ENCODE results near the gene KATNB1.

Gene KATNB1

DNA sequence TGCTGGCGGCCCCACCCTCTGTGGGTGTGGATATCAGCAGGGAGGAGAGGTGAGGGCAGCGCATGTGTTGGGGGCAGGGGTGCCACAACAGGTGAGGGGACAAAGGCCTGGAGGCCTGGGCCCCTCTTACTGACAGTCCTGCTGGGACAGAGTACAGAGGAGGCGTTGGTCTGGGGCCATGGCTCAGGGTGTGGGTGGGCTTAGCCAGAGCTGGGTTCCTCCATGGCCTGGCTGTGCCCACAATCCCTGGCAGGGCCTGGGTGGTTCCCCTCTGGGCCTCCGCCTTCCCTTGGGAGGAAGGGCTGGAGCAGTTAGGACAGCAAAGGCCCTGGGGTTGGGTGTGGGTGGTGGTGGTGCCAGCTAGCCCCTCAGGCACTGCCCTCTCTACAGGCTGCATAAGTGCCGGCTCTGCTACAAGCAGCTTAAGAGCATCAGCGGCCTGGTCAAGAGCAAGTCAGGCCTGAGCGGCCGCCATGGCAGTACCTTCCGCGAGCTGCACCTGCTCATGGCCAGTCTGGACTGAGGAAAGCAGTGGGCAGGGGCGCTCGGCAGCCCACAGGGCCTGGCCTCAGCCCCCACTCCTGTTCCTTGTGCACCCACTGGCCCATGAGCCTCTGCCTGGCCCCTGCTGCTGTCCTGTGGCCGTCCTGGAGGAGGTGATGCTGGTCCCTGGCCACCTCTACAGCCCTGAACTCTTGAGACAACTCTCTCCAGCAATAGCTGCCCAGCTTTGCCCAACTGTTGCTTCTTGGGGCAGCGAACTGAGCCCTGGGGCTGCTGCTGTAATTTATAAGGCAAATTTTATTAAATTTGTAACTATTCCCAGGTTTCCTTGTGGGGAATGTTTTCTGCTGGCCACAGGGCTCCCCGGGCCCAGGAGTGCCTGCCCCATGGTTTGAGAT lies 21.1 kb downstream of the KATNB1 start:
- no peak for DNase-seq (ENCODE audit: low spot score)

DNA sequence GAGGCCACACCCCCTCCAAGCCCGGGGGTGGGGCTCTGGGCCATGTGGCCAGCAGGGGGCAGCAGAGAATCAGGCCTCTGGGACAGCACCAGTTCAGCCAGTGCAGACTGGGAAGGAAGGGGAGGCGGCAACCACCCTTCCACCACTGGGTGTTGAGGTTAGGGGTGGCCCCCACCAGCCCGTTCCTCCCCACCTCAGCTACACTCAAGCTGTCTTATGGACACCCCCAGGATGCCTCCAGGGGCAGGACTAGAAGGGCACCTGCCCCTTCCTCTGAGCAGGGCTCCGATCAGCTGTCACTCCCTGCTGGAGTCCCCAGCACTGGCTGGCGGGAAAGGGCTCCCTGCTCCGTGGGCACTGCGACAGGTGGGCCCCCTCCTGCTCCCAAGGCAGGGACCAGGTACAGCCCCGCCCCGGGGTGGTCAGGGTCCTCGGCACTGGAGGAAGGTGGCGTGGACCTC lies 21.8 kb downstream of the KATNB1 start:
- peak; percentile 50 for DNase-seq (ENCODE audit: low spot score)

DNA sequence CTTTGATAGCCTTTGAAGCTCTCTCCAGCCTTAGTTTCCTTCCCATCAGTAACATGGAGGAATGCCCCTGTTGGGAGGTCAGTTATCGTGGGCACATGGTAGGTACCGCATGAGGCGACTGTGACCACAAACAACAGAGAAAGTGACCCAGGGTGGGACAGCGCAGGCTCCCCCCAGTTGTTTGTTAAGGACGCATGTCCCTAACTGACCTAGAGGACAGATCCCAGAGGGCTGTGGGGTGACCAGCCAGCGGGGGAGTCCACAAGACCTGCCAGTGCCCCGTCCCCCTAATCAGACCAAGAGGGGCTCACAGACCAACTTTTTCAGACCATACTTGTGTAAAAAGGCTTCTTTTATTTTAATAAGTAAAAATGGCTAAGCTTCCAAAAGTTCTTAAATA lies 22.3 kb downstream of the KATNB1 start:
- no peak for DNase-seq (ENCODE audit: low spot score)

DNA sequence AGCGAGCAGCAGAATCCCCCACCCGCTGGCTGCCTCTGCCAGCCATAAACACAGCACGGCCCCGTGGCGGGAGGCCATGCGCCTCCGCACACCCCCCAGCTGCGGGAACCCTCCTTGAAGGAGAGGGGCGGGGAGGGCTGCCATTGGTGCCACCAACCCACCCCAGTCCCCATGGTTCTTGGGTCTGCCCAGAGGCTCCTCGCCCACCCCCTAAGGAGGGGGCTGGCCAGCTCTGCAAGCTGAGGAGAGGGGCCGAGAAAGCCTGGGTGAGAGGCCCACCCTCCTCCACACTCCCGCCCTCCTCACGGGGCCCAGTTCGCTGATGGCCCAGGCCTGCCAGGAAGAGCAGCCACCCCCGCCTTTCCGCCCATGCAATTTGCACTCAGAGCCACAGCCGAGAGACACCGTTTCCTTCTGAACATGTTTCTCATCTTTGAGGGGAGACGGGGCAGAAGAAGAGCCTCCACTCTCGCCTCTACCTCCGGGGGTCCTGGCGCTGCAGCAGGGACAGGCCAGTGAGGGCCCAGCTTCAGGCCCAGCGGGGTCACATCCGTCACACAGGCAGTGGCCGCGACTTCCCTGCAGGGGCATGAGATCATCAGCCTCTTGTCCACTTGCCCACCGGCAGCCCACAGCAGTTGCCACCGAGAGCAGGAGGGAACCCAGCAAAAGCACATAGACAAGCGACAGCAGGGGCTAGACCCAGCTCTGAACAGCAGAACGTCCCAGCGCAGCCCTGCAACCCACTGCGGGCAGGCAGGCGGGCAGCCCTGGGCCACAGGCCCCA lies 23.0 kb downstream of the KATNB1 start:
- no peak for DNase-seq (ENCODE audit: low spot score)

DNA sequence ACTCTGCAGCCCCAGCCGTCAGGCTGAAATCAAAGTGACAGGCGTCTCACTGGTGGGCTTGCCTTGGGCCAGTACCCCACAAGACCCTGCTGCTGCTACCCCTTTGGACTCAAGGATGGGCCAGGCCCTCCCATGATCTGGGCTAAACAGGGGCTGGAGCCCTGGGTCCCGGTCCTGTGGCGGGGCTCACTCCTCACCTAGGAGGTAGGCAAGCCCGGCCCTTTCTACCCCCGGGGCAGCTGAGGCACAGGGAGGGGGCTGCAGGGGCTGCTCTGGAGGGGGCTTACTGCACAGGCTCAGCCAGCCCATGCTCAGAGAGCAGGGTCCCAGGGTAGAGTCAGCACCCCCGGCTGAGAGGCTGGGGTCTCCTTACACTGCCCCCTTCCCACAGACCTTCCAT lies 23.6 kb downstream of the KATNB1 start:
- DNase-seq (ENCODE audit: low spot score): no peak

DNA sequence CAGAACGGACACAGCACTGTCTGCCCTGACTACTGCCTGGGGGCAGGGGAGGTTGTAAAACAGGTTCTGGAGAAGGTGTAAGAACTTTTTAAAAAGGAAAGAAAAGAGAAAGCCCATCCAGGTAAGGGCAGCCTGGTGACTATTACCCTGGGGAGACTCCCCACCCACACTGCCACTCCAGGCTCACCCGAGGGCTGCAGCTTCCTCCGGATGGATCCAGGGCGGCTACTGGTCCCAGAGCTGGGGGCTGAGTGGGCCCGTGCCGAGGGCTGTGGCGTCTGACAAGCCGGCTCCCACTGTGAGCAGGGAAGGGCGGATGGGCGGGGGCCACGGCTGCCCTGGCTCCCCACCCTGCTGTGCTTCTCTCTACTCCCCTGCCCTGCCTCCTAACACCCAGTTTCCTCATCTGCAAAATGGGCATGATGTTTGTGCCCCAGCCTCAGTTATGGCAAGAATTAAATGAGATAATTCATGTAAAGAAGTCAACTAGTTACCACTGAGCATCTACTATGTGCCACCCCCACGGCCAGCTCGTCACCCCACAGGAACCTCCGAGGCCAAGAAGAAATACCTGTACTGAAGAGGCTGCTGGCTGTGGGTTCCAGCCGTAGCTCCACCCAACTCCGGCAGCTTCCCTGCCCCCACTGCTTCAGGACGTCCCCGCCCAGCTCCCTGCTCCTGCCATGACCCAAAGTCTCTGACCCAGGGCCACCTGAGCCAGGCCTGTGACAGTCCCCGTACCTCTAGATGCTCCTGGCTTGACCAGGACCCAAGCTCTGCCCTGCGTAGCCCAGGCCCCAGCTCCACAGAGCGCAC lies 24.2 kb downstream of the KATNB1 start:
- DNase-seq (ENCODE audit: low spot score): no peak

DNA sequence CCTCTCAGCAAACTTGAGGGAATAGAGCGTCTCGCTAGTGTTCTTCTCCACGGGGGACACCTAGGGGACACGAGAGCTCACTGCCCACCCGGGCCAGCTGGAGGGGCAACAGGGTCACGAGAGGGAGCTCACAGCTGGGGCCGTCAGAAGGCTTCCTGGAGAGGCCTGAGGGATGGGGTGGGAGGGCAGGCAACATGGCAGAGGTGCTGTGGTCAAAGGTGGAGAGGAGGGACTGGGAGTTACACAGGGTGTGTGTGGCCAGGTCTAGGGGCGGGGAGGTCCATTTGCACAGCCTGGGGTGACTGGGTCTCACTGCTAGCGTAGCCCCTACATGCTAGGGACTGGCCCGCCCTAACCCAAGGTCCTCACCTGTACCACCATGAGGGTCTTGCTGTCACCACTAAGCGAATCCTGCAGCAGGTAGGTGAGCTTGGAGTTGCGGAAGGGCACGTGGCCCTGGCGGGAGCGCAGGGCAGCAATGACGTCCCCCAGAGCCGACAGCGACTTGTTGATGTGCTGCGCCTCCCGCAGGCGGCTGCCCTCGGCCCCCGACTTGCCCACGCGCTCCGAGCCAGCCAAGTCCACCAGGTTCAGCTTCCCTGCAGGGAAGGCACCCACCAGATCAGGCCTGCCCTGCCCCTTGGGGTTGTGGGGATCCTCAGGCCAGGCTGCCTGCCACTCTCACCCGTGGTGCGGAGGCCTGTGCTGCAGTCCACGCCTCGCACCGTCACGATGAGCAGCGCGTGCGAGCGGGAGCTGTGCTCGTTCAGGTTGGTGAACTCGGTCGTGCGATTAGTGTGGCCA lies 25.0 kb downstream of the KATNB1 start:
- no peak for DNase-seq (ENCODE audit: low spot score)

DNA sequence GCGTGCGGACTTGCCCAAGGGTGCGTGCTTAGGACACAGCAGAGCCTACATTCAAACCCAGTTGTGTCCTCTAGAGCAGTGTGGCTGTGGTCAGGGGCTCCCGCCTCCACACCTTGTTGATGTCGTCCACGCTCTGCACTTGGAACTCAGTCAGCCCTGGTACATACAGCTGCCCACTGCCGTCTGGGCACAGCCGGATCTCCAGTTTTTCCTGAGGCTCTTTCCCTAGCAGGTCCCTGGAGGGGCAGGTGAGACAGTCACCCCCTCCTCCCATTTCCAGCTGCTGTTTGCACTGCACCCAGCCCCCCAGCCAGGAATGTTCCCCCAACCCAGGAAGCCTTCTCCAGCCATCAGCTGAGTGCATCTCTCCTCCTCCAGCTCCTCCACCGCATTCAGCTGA lies 25.7 kb downstream of the KATNB1 start:
- no peak for DNase-seq (ENCODE audit: low spot score)

DNA sequence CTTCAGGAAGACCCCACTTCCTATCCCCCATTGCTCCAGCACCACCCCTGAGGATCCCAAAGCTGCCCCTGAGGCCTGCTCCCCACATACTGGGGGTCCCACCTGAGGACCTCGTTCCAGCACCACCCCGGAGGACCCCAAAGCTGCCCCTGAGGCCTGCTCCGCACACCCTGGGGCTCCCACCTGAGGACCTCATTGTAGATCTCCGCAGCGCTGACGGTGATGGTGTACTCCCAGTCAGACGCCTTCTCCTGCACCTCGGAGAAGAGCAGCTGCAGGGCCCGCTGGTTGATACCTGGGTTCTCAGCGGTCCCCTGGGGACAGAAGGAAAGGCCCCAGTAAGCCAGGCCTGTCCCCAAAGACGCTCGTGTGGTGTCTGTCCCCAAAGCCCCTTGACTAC lies 26.4 kb downstream of the KATNB1 start:
- no peak for DNase-seq (ENCODE audit: low spot score)

DNA sequence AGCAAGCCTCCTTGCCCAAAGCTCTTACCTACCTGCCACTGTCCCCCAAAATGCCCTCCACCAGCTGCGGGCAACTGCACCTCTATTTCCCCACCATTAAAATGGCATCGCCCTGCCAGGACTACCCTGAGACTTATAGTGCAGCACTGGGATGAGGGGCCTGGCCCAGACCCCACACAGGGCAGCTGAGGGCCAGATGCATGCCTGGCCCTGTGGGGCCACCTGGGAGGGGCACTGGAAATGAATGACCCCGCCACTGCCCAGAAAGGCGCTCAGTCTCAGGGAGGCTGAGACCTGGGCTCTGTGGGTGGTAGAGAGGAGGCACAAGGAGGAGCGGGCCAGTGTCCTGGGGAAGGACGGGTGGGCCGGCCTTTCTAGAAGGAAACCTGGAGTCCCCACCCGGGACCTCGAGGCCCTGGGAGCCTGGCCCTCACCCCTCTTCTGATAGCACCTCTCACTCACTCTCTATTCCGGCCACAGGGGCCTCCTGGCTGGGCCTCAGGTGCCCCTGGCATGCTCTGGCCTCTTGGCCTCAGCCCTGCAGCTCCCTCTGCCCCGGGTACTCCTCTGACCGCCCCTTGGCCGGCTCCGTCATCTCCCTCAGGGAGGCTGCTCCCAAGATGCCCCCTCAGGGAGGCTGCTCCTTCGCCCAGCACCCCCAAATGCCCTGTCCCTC lies 26.9 kb downstream of the KATNB1 start:
- no peak for DNase-seq (ENCODE audit: low spot score)

DNA sequence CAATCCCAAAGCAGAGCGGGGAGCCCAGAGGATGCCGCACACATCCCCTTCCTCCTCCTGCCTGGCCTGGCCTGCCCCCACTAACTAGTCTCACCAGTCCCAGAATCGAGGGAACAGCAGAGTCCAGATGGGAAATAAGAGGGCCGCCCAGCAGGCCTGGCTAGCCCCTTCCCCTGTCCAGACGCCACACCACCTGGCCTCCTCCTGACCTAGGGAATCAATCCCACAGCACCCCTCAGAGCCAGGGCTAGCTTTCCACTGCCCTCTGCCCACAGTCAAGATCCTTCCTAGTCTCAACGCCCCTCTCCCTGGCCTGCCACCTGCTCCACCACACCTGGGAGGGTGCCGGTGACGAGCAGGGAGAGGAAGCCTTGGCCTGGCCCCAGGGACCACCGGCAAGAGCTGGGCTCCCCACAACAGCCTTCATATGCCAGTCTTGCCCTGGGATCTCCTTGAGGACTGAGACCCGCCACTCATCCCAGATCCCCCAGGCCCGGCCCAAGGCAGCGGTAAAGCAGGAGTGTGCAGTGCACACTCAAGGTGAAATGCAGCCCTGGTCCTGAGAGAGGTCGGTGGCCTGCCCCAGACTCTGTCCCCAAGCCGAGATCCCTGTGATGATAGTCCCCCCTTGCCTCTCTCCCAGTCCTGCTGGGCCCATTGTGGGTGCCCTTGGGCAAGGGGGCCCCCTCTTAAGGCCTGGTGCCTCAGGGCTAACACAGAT lies 27.9 kb downstream of the KATNB1 start:
- DNase-seq (ENCODE audit: low spot score): no peak

DNA sequence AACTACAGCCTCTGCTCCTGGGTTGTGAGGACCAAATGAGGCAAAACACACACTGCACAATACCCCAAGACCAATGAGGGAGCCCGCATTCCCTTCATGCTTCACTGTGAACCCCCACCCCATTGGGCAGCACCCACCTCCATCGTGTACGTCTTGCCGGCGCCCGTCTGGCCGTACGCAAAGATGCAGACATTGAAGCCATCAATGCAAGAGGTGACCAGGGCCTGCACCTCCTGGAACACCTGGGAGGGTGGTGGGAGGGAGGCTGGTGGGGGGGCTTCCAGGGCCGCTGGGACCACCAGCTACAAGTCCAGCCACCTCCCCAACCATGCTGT lies 28.4 kb downstream of the KATNB1 start:
- DNase-seq (ENCODE audit: low spot score): no peak

DNA sequence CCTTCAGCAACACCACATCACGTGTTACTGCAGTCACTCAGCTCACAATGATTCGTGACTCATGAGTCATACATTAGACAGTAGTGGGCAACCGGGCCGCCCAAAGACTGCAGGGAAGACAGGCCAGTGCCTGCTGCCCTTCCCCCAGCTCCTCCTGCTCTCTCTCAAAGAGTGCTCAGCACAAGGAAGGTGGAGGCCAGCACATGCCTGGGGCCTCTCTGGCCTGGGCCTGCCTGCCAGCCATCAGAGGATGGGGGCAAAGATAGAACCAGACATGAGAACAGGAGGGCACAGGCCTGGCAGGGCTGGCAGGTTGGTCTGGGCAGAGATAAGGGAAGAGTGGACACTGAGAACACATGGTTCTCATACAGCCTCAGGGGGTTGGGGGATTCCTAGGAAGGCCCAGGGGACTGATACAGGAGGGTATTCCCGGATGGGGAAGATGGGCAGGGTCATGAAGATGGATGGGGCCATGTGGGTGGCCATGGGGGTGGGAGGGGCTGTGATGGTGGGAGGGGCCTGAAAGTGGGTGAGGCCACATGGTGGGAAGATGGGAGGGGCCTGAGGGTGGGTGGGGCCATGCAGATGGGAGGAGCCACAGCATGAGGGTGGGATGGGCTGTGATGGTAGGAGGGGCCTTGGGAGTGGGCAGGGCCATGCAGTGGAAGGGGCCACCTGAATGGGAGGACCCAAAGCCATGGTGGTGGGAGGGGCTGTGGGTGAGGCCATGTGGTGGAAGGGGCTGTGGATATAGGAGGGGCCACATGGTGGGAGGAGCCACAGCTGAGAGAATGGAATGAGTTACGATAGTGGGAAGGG lies 29.0 kb downstream of the KATNB1 start:
- DNase-seq (ENCODE audit: low spot score): peak; percentile 67

DNA sequence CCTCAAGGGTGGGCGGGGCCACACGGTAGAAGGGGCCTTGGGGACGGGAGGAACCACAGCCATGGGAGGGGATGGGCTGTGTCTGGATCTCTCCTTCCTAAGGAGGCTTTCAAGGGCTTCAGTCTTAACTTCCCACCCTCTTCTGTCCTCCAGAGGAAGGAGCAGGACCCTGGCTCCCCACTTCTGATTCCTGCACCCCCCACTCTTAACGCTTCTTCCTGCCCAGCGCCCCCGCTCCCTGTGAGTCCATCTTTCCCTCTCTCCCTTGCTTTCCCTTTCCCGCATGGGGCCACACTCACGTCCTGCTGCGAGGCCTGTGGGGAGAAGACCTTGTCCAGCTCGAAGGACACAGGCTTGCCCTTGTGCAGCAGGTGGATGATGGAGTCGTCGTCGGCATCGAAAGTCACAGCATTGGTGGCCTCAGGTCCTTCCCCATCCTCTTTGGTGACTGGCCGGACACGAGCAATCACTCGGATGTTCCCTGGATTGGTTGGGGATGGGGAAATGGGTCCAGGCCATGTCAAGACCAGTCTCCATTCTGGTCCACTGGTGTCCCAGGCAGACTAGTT lies 29.7 kb downstream of the KATNB1 start:
- no peak for DNase-seq (ENCODE audit: low spot score)

DNA sequence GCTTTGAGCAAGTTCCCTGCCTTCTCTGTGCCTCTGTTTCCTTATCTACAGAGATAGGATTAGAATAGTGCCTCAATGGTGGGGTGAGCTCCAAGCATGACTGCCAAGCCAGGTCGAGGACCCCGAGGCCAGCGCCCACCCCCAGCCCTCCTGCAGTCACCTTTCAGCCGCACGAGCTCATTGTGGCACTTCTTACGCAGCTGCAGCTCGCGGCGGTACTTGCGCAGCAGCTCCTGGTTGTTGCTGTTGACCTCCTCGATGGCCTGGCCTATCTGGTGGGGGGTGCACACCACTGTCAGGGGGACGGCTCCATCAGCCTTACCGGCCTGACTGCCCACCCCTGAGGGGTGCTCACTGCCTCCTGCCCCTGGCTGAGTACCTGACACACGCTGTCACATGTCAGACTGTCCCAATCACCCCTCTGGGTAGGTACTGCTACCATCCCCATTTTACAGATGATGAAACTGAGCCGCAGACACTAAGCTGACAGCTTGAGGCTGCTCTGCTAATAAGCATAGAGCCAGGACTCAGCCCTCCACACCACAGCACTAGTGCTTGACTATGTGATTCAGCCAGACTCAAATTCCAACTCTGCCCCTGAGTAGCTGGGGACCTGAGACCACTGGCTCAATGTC lies 31.3 kb downstream of the KATNB1 start:
- DNase-seq (ENCODE audit: low spot score): no peak

DNA sequence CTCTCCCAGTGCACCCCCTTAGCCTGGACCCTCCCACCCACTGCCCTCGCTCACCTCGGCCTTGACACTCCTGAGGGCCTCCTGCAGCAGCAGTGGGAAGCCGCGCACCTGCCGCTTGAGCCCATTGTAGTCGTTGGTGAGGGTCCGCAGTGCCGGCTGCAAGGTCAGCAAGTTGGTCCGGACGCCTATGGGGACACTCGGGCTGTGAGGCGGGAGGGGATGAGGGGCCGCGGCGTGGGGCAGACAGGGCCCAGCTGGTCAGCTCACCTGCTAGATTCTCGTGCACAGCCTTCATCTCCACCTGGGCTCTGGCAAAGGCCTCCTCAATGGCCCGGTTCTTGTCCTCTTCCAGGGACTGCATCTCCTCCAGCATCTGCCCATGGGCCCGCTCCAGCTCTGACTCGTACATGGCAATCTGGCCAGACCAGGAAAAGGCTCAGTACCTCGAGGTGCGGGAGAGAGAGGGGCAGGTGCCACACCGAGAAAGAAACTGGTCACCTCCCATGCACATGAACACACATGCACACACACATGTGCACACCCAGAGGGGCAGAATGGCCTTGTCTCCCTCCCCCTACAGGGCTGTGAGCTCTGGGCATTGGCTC lies 34.1 kb downstream of the KATNB1 start:
- no peak for DNase-seq (ENCODE audit: low spot score)

DNA sequence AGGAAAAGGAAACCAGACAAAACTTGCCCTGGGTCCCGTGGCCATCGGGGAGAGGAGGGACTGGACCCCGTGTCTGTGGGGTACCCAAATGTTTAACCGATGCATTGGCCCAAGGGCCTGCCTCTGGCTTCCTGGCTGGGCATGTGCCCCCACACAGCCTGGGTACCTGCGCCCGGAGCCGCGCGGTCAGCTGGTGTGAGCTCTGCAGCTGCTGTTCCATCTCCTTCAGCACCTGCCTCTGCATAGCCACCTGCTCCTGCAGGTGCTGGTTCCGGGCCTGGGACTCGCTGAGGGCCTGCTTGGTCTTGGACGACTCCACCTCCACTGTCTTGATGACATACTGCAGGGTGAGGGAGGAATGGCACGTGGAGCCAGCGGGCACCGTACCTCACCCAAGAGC lies 34.8 kb downstream of the KATNB1 start:
- no peak for DNase-seq (ENCODE audit: low spot score)
